HG02870 (cell line): ENCODE data around the gene FMN1.

Experiments used
- ATAC-seq: cut with Tn5 transposase; IDR thresholded peaks from one replicate; pipeline ENCODE4 v1.9.1; 2021; ENCODE audit warnings: mild to moderate bottlenecking, moderate library complexity; ENCODE audit not compliant: unreplicated experiment

Gene FMN1

GRCh38 chr15:32794973-32795372, 399.5 kb downstream of the FMN1 start:
- no peak for ATAC-seq

GRCh38 chr15:32792436-32792835, 402.1 kb downstream of the FMN1 start:
- ATAC-seq: no peak

GRCh38 chr15:32790352-32790999, 404.0 kb downstream of the FMN1 start:
- no peak for ATAC-seq

GRCh38 chr15:32787949-32788348, 406.6 kb downstream of the FMN1 start:
- ATAC-seq: no peak

GRCh38 chr15:32786906-32787305, 407.6 kb downstream of the FMN1 start:
- no peak for ATAC-seq

- ATAC-seq: no peak
Measured at GRCh38 chr15:32784581-32784980, 409.9 kb downstream of the FMN1 start.

- ATAC-seq: no peak
Measured at GRCh38 chr15:32781781-32782180, 412.7 kb downstream of the FMN1 start.

- no peak for ATAC-seq
Measured at GRCh38 chr15:32778391-32779176, 415.9 kb downstream of the FMN1 start.

- no peak for ATAC-seq
Measured at GRCh38 chr15:32775103-32775502, 419.4 kb downstream of the FMN1 start.

- ATAC-seq: no peak
Measured at GRCh38 chr15:32774022-32774421, 420.5 kb downstream of the FMN1 start.

- ATAC-seq: no peak
Measured at GRCh38 chr15:32767236-32767635, 427.3 kb downstream of the FMN1 start.

- ATAC-seq: no peak
Measured at GRCh38 chr15:32766101-32766500, 428.4 kb downstream of the FMN1 start.

GRCh38 chr15:32765236-32765635, 429.3 kb downstream of the FMN1 start:
- ATAC-seq: no peak

GRCh38 chr15:32763295-32763694, 431.2 kb downstream of the FMN1 start:
- ATAC-seq: peak; percentile 61

GRCh38 chr15:32757426-32757825, 437.1 kb downstream of the FMN1 start:
- no peak for ATAC-seq

GRCh38 chr15:32750979-32751378, 443.5 kb downstream of the FMN1 start:
- ATAC-seq: no peak

- no peak for ATAC-seq
Measured at GRCh38 chr15:32747921-32748342, 446.6 kb downstream of the FMN1 start.

GRCh38 chr15:32746116-32746857, 448.2 kb downstream of the FMN1 start:
- ATAC-seq: no peak

- no peak for ATAC-seq
Measured at GRCh38 chr15:32743411-32744140, 450.9 kb downstream of the FMN1 start.

- no peak for ATAC-seq
Measured at GRCh38 chr15:32739522-32740063, 454.9 kb downstream of the FMN1 start.

- ATAC-seq: no peak
Measured at GRCh38 chr15:32738666-32739065, 455.8 kb downstream of the FMN1 start.
